ENCODE measurements around the gene MXRA7. TPM values are rescaled to one million over a fixed set of nuclear protein-coding genes. Genes with fewer than 3 reads are reported as not detected.

MXRA7 gene
- total RNA-seq, 1 experiment from 2014 or later = 77.9 TPM

DNA sequence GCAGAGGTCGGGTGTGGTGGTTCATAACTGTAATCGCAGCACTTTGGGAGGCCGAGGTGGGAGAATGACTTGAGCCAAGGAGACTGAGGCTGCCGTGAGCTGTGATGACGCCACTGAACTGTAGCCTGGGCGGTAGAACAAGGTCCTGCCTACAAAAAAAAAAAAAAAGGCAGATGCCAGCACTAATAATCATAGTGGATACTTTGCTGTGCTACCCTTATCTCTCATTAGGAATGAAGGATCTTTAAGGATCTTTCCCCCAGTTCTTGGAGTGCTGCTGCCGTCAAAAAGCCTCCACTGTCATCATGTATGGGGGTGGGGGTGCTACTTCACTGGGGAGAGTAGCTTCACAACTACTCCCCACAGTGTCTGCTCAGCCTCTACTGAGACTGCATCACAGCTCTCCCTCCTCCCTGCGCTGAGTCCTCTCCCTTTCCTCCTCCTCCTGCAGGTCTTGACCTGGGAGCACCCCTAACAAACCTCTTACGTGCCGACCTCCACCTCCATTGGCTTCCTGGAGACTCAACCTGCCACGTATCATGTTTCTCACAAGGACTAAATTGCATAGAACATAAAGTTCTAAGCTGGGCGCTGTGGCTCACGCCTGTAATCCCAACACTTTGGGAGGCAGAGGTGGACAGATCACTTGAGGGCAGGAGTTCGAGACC lies 42.8 kb downstream of the MXRA7 start:
- CTCF ChIA-PET = interaction anchor here (0.6 to 0.7 kb wide), 2 partner anchors 121 to 456 kb away, joined by 5 to 10 read pairs; no protein-coding TSS in a partner anchor
- DNase-seq (ENCODE audit: low read depth, low spot score) = no peak

DNA sequence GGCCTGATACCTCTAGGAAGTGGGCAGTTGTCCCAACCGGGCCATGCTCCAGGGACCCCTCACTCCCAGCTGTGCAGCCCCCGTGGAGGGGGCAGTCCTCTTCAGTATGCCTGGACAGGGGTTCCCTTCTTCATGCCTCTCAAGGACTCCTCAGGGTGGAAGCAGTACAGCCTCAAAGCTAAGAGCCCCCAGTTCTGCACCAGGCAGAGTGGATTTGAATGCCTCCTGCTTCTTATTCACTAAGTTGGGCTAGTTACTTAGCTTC lies 43.3 kb downstream of the MXRA7 start:
- TF ChIP-seq POLR2AphosphoS5 (IDR thresholded peaks at IDR 0.05; ENCODE audit: low read depth, low read length) = no peak
- TF ChIP-seq, protein P1, sequence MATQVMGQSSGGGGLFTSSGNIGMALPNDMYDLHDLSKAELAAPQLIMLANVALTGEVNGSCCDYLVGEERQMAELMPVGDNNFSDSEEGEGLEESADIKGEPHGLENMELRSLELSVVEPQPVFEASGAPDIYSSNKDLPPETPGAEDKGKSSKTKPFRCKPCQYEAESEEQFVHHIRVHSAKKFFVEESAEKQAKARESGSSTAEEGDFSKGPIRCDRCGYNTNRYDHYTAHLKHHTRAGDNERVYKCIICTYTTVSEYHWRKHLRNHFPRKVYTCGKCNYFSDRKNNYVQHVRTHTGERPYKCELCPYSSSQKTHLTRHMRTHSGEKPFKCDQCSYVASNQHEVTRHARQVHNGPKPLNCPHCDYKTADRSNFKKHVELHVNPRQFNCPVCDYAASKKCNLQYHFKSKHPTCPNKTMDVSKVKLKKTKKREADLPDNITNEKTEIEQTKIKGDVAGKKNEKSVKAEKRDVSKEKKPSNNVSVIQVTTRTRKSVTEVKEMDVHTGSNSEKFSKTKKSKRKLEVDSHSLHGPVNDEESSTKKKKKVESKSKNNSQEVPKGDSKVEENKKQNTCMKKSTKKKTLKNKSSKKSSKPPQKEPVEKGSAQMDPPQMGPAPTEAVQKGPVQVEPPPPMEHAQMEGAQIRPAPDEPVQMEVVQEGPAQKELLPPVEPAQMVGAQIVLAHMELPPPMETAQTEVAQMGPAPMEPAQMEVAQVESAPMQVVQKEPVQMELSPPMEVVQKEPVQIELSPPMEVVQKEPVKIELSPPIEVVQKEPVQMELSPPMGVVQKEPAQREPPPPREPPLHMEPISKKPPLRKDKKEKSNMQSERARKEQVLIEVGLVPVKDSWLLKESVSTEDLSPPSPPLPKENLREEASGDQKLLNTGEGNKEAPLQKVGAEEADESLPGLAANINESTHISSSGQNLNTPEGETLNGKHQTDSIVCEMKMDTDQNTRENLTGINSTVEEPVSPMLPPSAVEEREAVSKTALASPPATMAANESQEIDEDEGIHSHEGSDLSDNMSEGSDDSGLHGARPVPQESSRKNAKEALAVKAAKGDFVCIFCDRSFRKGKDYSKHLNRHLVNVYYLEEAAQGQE (IDR thresholded peaks at IDR 0.05; ENCODE audit: insufficient read depth in 1 of 2, low read depth in 2 of 2, low read length in 1 of 2) = no peak
- TF ChIP-seq, protein P2, sequence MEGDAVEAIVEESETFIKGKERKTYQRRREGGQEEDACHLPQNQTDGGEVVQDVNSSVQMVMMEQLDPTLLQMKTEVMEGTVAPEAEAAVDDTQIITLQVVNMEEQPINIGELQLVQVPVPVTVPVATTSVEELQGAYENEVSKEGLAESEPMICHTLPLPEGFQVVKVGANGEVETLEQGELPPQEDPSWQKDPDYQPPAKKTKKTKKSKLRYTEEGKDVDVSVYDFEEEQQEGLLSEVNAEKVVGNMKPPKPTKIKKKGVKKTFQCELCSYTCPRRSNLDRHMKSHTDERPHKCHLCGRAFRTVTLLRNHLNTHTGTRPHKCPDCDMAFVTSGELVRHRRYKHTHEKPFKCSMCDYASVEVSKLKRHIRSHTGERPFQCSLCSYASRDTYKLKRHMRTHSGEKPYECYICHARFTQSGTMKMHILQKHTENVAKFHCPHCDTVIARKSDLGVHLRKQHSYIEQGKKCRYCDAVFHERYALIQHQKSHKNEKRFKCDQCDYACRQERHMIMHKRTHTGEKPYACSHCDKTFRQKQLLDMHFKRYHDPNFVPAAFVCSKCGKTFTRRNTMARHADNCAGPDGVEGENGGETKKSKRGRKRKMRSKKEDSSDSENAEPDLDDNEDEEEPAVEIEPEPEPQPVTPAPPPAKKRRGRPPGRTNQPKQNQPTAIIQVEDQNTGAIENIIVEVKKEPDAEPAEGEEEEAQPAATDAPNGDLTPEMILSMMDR (IDR thresholded peaks at IDR 0.05) = no peak
- TF ChIP-seq TCF7L2 (IDR thresholded peaks at IDR 0.05; ENCODE audit: low read depth, low read length) = no peak
- no peak for TF ChIP-seq SIN3A (IDR thresholded peaks at IDR 0.05; ENCODE audit: borderline replicate concordance, insufficient read depth, low read depth, low read length)
- intact Hi-C loops (cut with micrococcal nuclease; ENCODE audit: unreplicated experiment) (no loop called here), in situ Hi-C loops (cut with HindIII; ENCODE audit: low pct_unique_long_range_greater_than_20kb, low sequenced_read_pairs) (no loop called here)
- ChIA-PET CTCF (interaction anchor here (0.6 kb wide), 1 partner anchor 456 kb away, joined by 5 read pairs; no protein-coding TSS in a partner anchor), POLR2A (no interaction called here)
- Histone ChIP-seq H3K27me3 (ENCODE audit: control insufficient read depth, insufficient read depth, low read length) (no peaks in the 10 kb centered on the region), H3K4me1 (ENCODE audit: control insufficient read depth, insufficient read depth, low read length) (peaks cover 14% of the 10 kb centered on the region), H3K9me3 (ENCODE audit: control insufficient read depth, insufficient read depth, low read depth, low read length) (no peaks in the 10 kb centered on the region), H3K4me3 (ENCODE audit: low read depth in 2 of 2, low read length in 2 of 2) (no peak overlapping the region), H3K36me3 (ENCODE audit: control insufficient read depth, insufficient read depth, low read length) (peaks cover 2% of the 10 kb centered on the region; the same call in 1 of the 2 replicates), H3K27ac (ENCODE audit: low read length) (no peak overlapping the region)
- DNase-seq (ENCODE audit: low read depth, low spot score) (no peak), ATAC-seq (no peak)
- BruUV-seq (replicated peaks) = no TSS peak

More for the DNA sequence above, 42.8 kb downstream of the MXRA7 start:
- H3K4me3 ChIP-seq (ENCODE audit: low read depth in 2 of 2, low read length in 2 of 2) = no peak overlapping the region
- peaks cover 16% of the 10 kb centered on the region for H3K4me1 ChIP-seq (ENCODE audit: control insufficient read depth, insufficient read depth, low read length)
- BruUV-seq (replicated peaks) = no TSS peak
- intact Hi-C loops (cut with micrococcal nuclease; ENCODE audit: unreplicated experiment) = no loop called here
- in situ Hi-C loops (cut with HindIII; ENCODE audit: low pct_unique_long_range_greater_than_20kb, low sequenced_read_pairs) = no loop called here
- no peak for ATAC-seq
- no peak overlapping the region for H3K27ac ChIP-seq (ENCODE audit: low read length)
- H3K36me3 ChIP-seq (ENCODE audit: control insufficient read depth, insufficient read depth, low read length) = peaks cover 2% of the 10 kb centered on the region; the same call in 1 of the 2 replicates
- TF ChIP-seq, protein P2 (IDR thresholded peaks at IDR 0.05) = no peak
- TF ChIP-seq TCF7L2 (IDR thresholded peaks at IDR 0.05; ENCODE audit: low read depth, low read length) = no peak
- TF ChIP-seq, protein P1 (IDR thresholded peaks at IDR 0.05; ENCODE audit: insufficient read depth in 1 of 2, low read depth in 2 of 2, low read length in 1 of 2) = no peak
- no peak for TF ChIP-seq POLR2AphosphoS5 (IDR thresholded peaks at IDR 0.05; ENCODE audit: low read depth, low read length)
- TF ChIP-seq SIN3A (IDR thresholded peaks at IDR 0.05; ENCODE audit: borderline replicate concordance, insufficient read depth, low read depth, low read length) = no peak
- H3K27me3 ChIP-seq (ENCODE audit: control insufficient read depth, insufficient read depth, low read length) = no peaks in the 10 kb centered on the region
- POLR2A ChIA-PET = no interaction called here
- H3K9me3 ChIP-seq (ENCODE audit: control insufficient read depth, insufficient read depth, low read depth, low read length) = no peaks in the 10 kb centered on the region

Data from Panc1 (cell line).